H1 (cell line): ENCODE measurements around the gene KLKB1. TPM values are rescaled to one million over a fixed set of nuclear protein-coding genes. Genes with fewer than 3 reads are reported as not detected.
"Not testable (repeated sequence)": the region's sequence is repeated elsewhere in the genome, so short reads cannot be mapped to it uniquely, and the experiment has no call there.

Source experiments
- CTCF ChIA-PET: fragments of 300-600 bp; sonication (Branson Sonifier 250); formaldehyde crosslinking; loops from one replicate; lab custom pipeline; 2021; ENCODE audit not compliant: partially characterized antibody; lab: Charles Lee
- POLR2A ChIA-PET: fragments of 300-600 bp; sonication (Branson Sonifier 250); formaldehyde crosslinking; loops from one replicate; lab custom pipeline; 2021; ENCODE audit warnings: inconsistent platforms; ENCODE audit not compliant: partially characterized antibody; lab: Charles Lee
- DNase-seq, 2 experiments: peaks; one replicate each; pipeline versions ENCODE4 v3.0.0 to v3.0.0-alpha.2; 2010 to 2022; ENCODE audit warnings: low spot score in 2 of 2, low read depth in 1 of 2, mixed read lengths in 1 of 2
- FAIRE-seq: peaks from 2 replicates; lab custom pipeline; 2011; peaks lifted over from hg19 to GRCh38; lab: Jason Lieb, UNC
- H2AFZ ChIP-seq: 2 replicates; pipeline ENCODE4 v1.8.1; 2012; ENCODE audit warnings: low read length, inconsistent platforms
- H2AK5ac ChIP-seq: 2 replicates; pipeline ENCODE4 v1.6.1; 2013; ENCODE audit warnings: low read depth, low read length
- H2BK120ac ChIP-seq: replicated peaks from 2 replicates; pipeline ENCODE3; 2013; ENCODE audit warnings: low read depth, low read length, inconsistent platforms
- H2BK12ac ChIP-seq: 2 replicates; pipeline ENCODE4 v1.6.1; 2013; ENCODE audit warnings: low read depth, low read length
- H2BK15ac ChIP-seq: 2 replicates; pipeline ENCODE4 v1.6.1; 2013; ENCODE audit warnings: low read length
- H2BK20ac ChIP-seq: 2 replicates; pipeline ENCODE4 v1.6.1; 2013; ENCODE audit warnings: low read length
- H2BK5ac ChIP-seq: 2 replicates; pipeline ENCODE4 v1.6.1; 2013; ENCODE audit warnings: low read depth, low read length
- H3K14ac ChIP-seq: 2 replicates; pipeline ENCODE4 v1.6.1; 2013; ENCODE audit warnings: inconsistent platforms; ENCODE audit not compliant: insufficient read length
- H3K18ac ChIP-seq: 2 replicates; pipeline ENCODE4 v1.6.1; 2013; ENCODE audit warnings: low read length; ENCODE audit errors: extremely low read depth
- H3K23ac ChIP-seq: 2 replicates; pipeline ENCODE4 v1.6.1; 2013; ENCODE audit warnings: inconsistent platforms; ENCODE audit not compliant: insufficient read length
- H3K23me2 ChIP-seq: 2 replicates; pipeline ENCODE4 v1.6.1; 2013; ENCODE audit warnings: low read depth, low read length
- H3K27ac ChIP-seq: 2 replicates; pipeline ENCODE4 v1.6.1; 2011; ENCODE audit warnings: low read depth, low read length, inconsistent platforms
- H3K27me3 ChIP-seq, 4 experiments: replicated peaks in 1 of 4; 1 replicate in 1 of 4; 2 replicates in 3 of 4; pipeline versions ENCODE4 v1.6.1 to v1.8.1; 2011 to 2013; ENCODE audit warnings: low read length in 3 of 4, mild to moderate bottlenecking in 3 of 4, inconsistent platforms in 2 of 4, mixed read lengths in 2 of 4, moderate library complexity in 1 of 4; ENCODE audit not compliant: control insufficient read depth in 3 of 4, insufficient read depth in 3 of 4; ENCODE audit errors: extremely low read depth in 1 of 4
- H3K36me3 ChIP-seq, 4 experiments: 2 replicates each; pipeline versions ENCODE4 v1.6.1 to v1.8.1; 2011 to 2013; ENCODE audit warnings: mild to moderate bottlenecking in 4 of 4, low read length in 3 of 4, moderate library complexity in 2 of 4, control low read depth in 1 of 4, inconsistent platforms in 1 of 4; ENCODE audit not compliant: insufficient read depth in 4 of 4, control insufficient read depth in 2 of 4
- H3K4ac ChIP-seq: replicated peaks from 2 replicates; pipeline ENCODE3; 2013; ENCODE audit warnings: low read length, low read depth, mixed read lengths, inconsistent platforms; ENCODE audit not compliant: insufficient read length
- H3K4me1 ChIP-seq, 4 experiments: replicated peaks in 1 of 4; 1 replicate in 1 of 4; 2 replicates in 3 of 4; pipeline versions ENCODE4 v1.6.1 to v1.8.1; 2011 to 2013; ENCODE audit warnings: low read length in 3 of 4, inconsistent platforms in 2 of 4, mixed read lengths in 1 of 4; ENCODE audit not compliant: insufficient read depth in 4 of 4, control insufficient read depth in 3 of 4
- H3K4me2 ChIP-seq, 2 experiments: 2 replicates each; pipeline versions ENCODE4 v1.6.1 to v1.8.1; 2011 to 2013; ENCODE audit warnings: low read depth in 2 of 2, low read length in 2 of 2, control low read depth in 1 of 2, inconsistent platforms in 1 of 2, mild to moderate bottlenecking in 1 of 2; ENCODE audit not compliant: insufficient read depth in 1 of 2
- H3K4me3 ChIP-seq, 4 experiments: fragments of 200-600, 300-600 bp in 1 of 4; sonication (generic), shearing (Covaris generic), sonication (Bioruptor Twin) in 1 of 4; 2 replicates each; pipeline versions ENCODE4 v1.5.1 to v1.8.1; 2011 to 2016; ENCODE audit warnings: low read length in 4 of 4, low read depth in 3 of 4, control low read depth in 2 of 4, inconsistent platforms in 2 of 4, mild to moderate bottlenecking in 2 of 4, mixed read lengths in 1 of 4, moderate library complexity in 1 of 4; ENCODE audit not compliant: insufficient read depth in 2 of 4; ENCODE audit errors: extremely low read depth in 1 of 4
- H3K56ac ChIP-seq: replicated peaks from 2 replicates; pipeline ENCODE3; 2013; ENCODE audit warnings: low read depth, mild to moderate bottlenecking, mixed read lengths, low read length, inconsistent platforms; ENCODE audit not compliant: insufficient read length
- H3K79me1 ChIP-seq: 2 replicates; pipeline ENCODE4 v1.6.1; 2013; ENCODE audit warnings: low read depth, low read length, control low read depth
- H3K79me2 ChIP-seq, 2 experiments: 2 replicates each; pipeline versions ENCODE4 v1.6.1 to v1.8.1; 2012 to 2013; ENCODE audit warnings: low read length in 2 of 2, mild to moderate bottlenecking in 2 of 2, inconsistent platforms in 1 of 2; ENCODE audit not compliant: insufficient read depth in 2 of 2, control insufficient read depth in 1 of 2
- H3K9ac ChIP-seq, 4 experiments: replicated peaks in 1 of 4; 1 replicate in 1 of 4; 2 replicates in 3 of 4; pipeline versions ENCODE4 v1.6.1 to v1.8.1; 2011 to 2013; ENCODE audit warnings: low read depth in 3 of 4, low read length in 3 of 4, control low read depth in 2 of 4, mild to moderate bottlenecking in 2 of 4, moderate library complexity in 2 of 4, inconsistent platforms in 1 of 4; ENCODE audit errors: extremely low read depth in 1 of 4
- H3K9me3 ChIP-seq, 2 experiments: 2 replicates each; pipeline versions ENCODE4 v1.6.1 to v1.8.1; 2012 to 2013; ENCODE audit warnings: mild to moderate bottlenecking in 2 of 2, moderate library complexity in 2 of 2, control low read depth in 1 of 2, inconsistent platforms in 1 of 2, low read depth in 1 of 2, low read length in 1 of 2, mixed read lengths in 1 of 2; ENCODE audit not compliant: insufficient read depth in 2 of 2
- H4K20me1 ChIP-seq, 2 experiments: replicated peaks in 1 of 2; 2 replicates each; pipeline versions ENCODE3 to v1.8.1; 2011 to 2013; ENCODE audit warnings: inconsistent platforms in 2 of 2, low read length in 2 of 2, mild to moderate bottlenecking in 1 of 2; ENCODE audit not compliant: insufficient read depth in 2 of 2, control insufficient read depth in 1 of 2
- H4K5ac ChIP-seq: 2 replicates; pipeline ENCODE4 v1.6.1; 2013; ENCODE audit warnings: low read length, low read depth, mixed read lengths, inconsistent platforms; ENCODE audit not compliant: insufficient read length
- H4K8ac ChIP-seq: 2 replicates; pipeline ENCODE4 v1.8.0; 2013; ENCODE audit warnings: mild to moderate bottlenecking, moderate library complexity, low read length, inconsistent platforms; ENCODE audit not compliant: insufficient read depth; ENCODE audit errors: extremely low read depth
- H4K91ac ChIP-seq: replicated peaks from 2 replicates; pipeline ENCODE3; 2013; ENCODE audit warnings: low read length, mixed read lengths, inconsistent platforms; ENCODE audit not compliant: insufficient read length
- WGBS, 2 experiments: shearing (Covaris generic) in 1 of 2; methylation state at CpG; one replicate each; pipeline versions ENCODE4 v1.1.6 to v1.1.7; 2013 to 2015; ENCODE audit warnings: low lambda C conversion rate in 2 of 2, mixed read lengths in 2 of 2, inconsistent platforms in 1 of 2, low coverage in 1 of 2, missing lambda C conversion rate in 1 of 2; ENCODE audit not compliant: insufficient replicate concordance in 2 of 2, insufficient coverage in 1 of 2, insufficient read length in 1 of 2; ENCODE audit errors: extremely low coverage in 1 of 2, missing lambda C conversion rate in 1 of 2; 5-methylcytosine and 5-hydroxymethylcytosine counted together
- polyA plus RNA-seq, 7 experiments: library from polyadenylated mRNA; depleted of rRNA in 3 of 7; stranded (reverse) in 5 of 7; unstranded in 2 of 7; fragments of >200 nt in 5 of 7; fragments of 200-250 nt in 2 of 7; gene quantifications; 1 replicate in 5 of 7; 2 replicates in 1 of 7; 4 replicates in 1 of 7; pipeline versions ENCODE4 v1.2.1 to v1.2.3, GENCODE V29; 2011 to 2013; ENCODE audit warnings: missing spikeins in 2 of 7, mixed read lengths in 2 of 7
- total RNA-seq: library from RNA; stranded (reverse); fragmentation: NEBNext Ultra II Directional; extraction: Animal tissue kit (Norgen Biotek cat#: 25700); gene quantifications from 2 replicates; pipeline ENCODE4 v1.2.1, GENCODE V29; 2021

Gene KLKB1
- total and polyA plus RNA-seq, 2 of the 8 experiments (the other 6 are each of a cell fraction or from before 2014, with no cell fraction given): 12.0 to 20.9 TPM

GRCh38 chr4:186273392-186273789 is 46.1 kb downstream of the KLKB1 start:
- H3K36me3 ChIP-seq, H3K79me2 ChIP-seq, H2BK5ac ChIP-seq, H2BK12ac ChIP-seq, H3K4me2 ChIP-seq, FAIRE-seq, H3K9me3 ChIP-seq, H3K23me2 ChIP-seq, H4K5ac ChIP-seq, H3K18ac ChIP-seq, H3K14ac ChIP-seq, H3K23ac ChIP-seq, H4K8ac ChIP-seq, H2BK20ac ChIP-seq, H2BK15ac ChIP-seq, H3K56ac ChIP-seq, H3K9ac ChIP-seq, H3K27ac ChIP-seq, H2BK120ac ChIP-seq, POLR2A ChIA-PET, H2AK5ac ChIP-seq, DNase-seq, H2AFZ ChIP-seq, H4K91ac ChIP-seq, H3K4me1 ChIP-seq, H3K4me3 ChIP-seq, CTCF ChIA-PET, H3K79me1 ChIP-seq, H3K4ac ChIP-seq, H3K27me3 ChIP-seq, H4K20me1 ChIP-seq: not testable (repeated sequence)
- WGBS, 2 experiments: 94% methylated on average over 5 of the region's 5 CpGs; no CpG with 5 or more reads in 1 of the 2 experiments
